Measurements from ENCODE around the gene EHD1. TPM values are rescaled to one million over a fixed set of nuclear protein-coding genes. Genes with fewer than 3 reads are reported as not detected.
"Not testable (repeated sequence)": the region's sequence is repeated elsewhere in the genome, so short reads cannot be mapped to it uniquely, and the experiment has no call there.

The EHD1 gene
- total RNA-seq, 6 donors from 2014 or later, result 43.0 to 167 (median 103) TPM

GRCh38 chr11:64846998-64847666, 31.3 kb downstream of the EHD1 start:
- 20 to 27% methylated on average over 12 to 13 of the region's 13 CpGs for WGBS, 2 donors
- H3K27ac ChIP-seq, result peak overlapping the region in 1 of 4 donors; percentile 88

GRCh38 chr11:64845776-64846129, 32.7 kb downstream of the EHD1 start:
- peak overlapping the region; percentile 44 to 88 (median 72) for H3K27ac ChIP-seq
- not testable (repeated sequence) for H3K9me3 ChIP-seq; H3K36me3 ChIP-seq; H3K4me3 ChIP-seq; DNase-seq; ATAC-seq (ENCODE audit: low FRiP score in 2 of 2); H3K27me3 ChIP-seq
- peaks cover 41 to 72% (median 57%) of the 10 kb centered on the region in 4 donors for H3K4me1 ChIP-seq
- 77 to 86% methylated on average over 5 to 8 of the region's 8 CpGs for WGBS, 2 donors

More at GRCh38 chr11:64846998-64847666, 31.3 kb downstream of the EHD1 start:
- DNase-seq (peak; percentile 92 to 94), ATAC-seq (ENCODE audit: low FRiP score in 2 of 2) (peak; percentile 90 to 92)
- H3K4me3 ChIP-seq, result no peak overlapping the region
- no peaks in the 10 kb centered on the region for H3K27me3 ChIP-seq
- TF ChIP-seq CTCF (IDR thresholded peaks at IDR 0.05), result peak; percentile 97 to 99 (median 97)
- no peak for TF ChIP-seq EP300 (IDR thresholded peaks at IDR 0.05)
- TF ChIP-seq POLR2AphosphoS5 (IDR thresholded peaks at IDR 0.05), result peak; percentile 9 to 56
- no peak for TF ChIP-seq POLR2A (IDR thresholded peaks at IDR 0.05)
- peaks cover 54 to 84% (median 68%) of the 10 kb centered on the region in 4 donors for H3K4me1 ChIP-seq
- no peaks in the 10 kb centered on the region for H3K9me3 ChIP-seq
- peaks cover 0 to 4% (median 0%) of the 10 kb centered on the region in 4 donors for H3K36me3 ChIP-seq

- DNase-seq, result no peak
Observed at GRCh38 chr11:64845129-64845775, 33.2 kb downstream of the EHD1 start.

GRCh38 chr11:64844330-64845128, 33.9 kb downstream of the EHD1 start, which contains the start of gene CDC42BPG:
Gene CDC42BPG, minus strand, starts transcription at chr11:64844653. Its CDS starts 84 bp downstream, at chr11:64844569.
- Histone ChIP-seq H3K36me3 (peaks cover 0 to 8% (median 3%) of the 10 kb centered on the region in 4 donors), H3K27me3 (no peaks in the 10 kb centered on the region), H3K9me3 (no peaks in the 10 kb centered on the region), H3K27ac (peak within 1 kb of the TSS; percentile 78 to 88 (median 84)), H3K4me1 (peaks cover 33 to 61% (median 48%) of the 10 kb centered on the region in 4 donors), H3K4me3 (peak within 1 kb of the TSS; percentile 46 to 66 (median 58))
- TF ChIP-seq POLR2AphosphoS5 (IDR thresholded peaks at IDR 0.05) (peak in 1 of 2 donors; percentile 9), CTCF (IDR thresholded peaks at IDR 0.05) (peak; percentile 72 to 91 (median 86)), EP300 (IDR thresholded peaks at IDR 0.05) (no peak), POLR2A (IDR thresholded peaks at IDR 0.05) (peak in 1 of 4 donors; percentile 67)
- 0 to 3% methylated on average over 2 to 38 of the region's 96 CpGs for WGBS, 2 donors
- peak; percentile 72 to 81 for ATAC-seq (ENCODE audit: low FRiP score in 2 of 2)
- peak; percentile 91 to 96 for DNase-seq

More at GRCh38 chr11:64845129-64845775, 33.2 kb downstream of the EHD1 start:
- H3K4me1 ChIP-seq, result peaks cover 40 to 68% (median 54%) of the 10 kb centered on the region in 4 donors
- 7 to 25% methylated on average over 8 to 9 of the region's 9 CpGs for WGBS, 2 donors
- no peaks in the 10 kb centered on the region for H3K9me3 ChIP-seq
- no peak for ATAC-seq (ENCODE audit: low FRiP score in 2 of 2)
- H3K27ac ChIP-seq, result peak overlapping the region; percentile 78 to 88 (median 84)
- H3K36me3 ChIP-seq, result peaks cover 0 to 3% (median 1%) of the 10 kb centered on the region in 4 donors
- H3K27me3 ChIP-seq, result no peaks in the 10 kb centered on the region
- TF ChIP-seq EP300 (IDR thresholded peaks at IDR 0.05) (no peak), CTCF (IDR thresholded peaks at IDR 0.05) (no peak), POLR2A (IDR thresholded peaks at IDR 0.05) (no peak), POLR2AphosphoS5 (IDR thresholded peaks at IDR 0.05) (no peak)
- peak overlapping the region; percentile 46 to 66 (median 58) for H3K4me3 ChIP-seq

Measured in upper lobe of left lung (tissue), 6 donors.